Activated naive CD8-positive, alpha-beta T cell (primary cell): ENCODE measurements around the gene LDHB.
"Not testable (repeated sequence)": the region's sequence is repeated elsewhere in the genome, so short reads cannot be mapped to it uniquely, and the experiment has no call there.

Source experiments
- H3K27ac Mint-ChIP-seq: one replicate; pipeline ENCODE4 v1.8.0; 2021; ENCODE audit warnings: mixed read lengths
- H3K27me3 Mint-ChIP-seq: one replicate; pipeline ENCODE4 v1.8.0; 2021; ENCODE audit warnings: mixed read lengths
- H3K36me3 Mint-ChIP-seq: one replicate; pipeline ENCODE4 v1.8.0; 2021; ENCODE audit warnings: mixed read lengths
- H3K4me1 Mint-ChIP-seq: one replicate; pipeline ENCODE4 v1.8.0; 2021; ENCODE audit warnings: low read depth, mixed read lengths
- H3K4me3 Mint-ChIP-seq: one replicate; pipeline ENCODE4 v1.8.0; 2021; ENCODE audit warnings: mild to moderate bottlenecking, mixed read lengths
- H3K9me3 Mint-ChIP-seq: one replicate; pipeline ENCODE4 v1.8.0; 2021; ENCODE audit warnings: low read depth, mixed read lengths

Gene LDHB

GRCh38 chr12:21675096-21675495 is 17.5 kb upstream of the LDHB start:
- Mint-ChIP-seq H3K4me3 (no peak overlapping the region), H3K9me3 (no peaks in the 10 kb centered on the region), H3K27ac (peak overlapping the region; percentile 93), H3K36me3 (no peaks in the 10 kb centered on the region), H3K4me1 (peaks cover 49% of the 10 kb centered on the region), H3K27me3 (no peaks in the 10 kb centered on the region)

GRCh38 chr12:21673830-21674552 is 16.3 kb upstream of the LDHB start:
- peaks cover 38% of the 10 kb centered on the region for H3K4me1 Mint-ChIP-seq
- not testable (repeated sequence) for H3K27me3 Mint-ChIP-seq, H3K27ac Mint-ChIP-seq, H3K4me3 Mint-ChIP-seq, H3K36me3 Mint-ChIP-seq, H3K9me3 Mint-ChIP-seq

DNA sequence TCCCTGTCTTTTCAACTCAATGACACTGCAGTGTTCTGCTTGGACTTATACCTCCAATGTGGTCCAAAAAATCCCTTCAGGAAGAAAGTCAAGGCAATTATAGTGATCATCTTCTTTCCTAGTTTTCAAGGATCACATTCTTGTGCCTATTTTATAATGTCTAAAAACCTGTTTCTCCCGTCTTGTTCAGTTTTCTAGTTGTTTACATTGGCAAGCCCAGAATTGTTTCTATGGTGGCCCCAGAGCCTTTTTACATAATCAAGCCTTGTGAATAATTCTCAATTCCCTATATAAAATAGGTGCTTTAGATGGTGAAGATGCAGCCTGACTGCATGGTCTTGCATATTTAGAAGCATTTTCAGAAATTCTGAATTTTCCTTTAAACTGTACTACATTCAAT is 14.5 kb upstream of the LDHB start:
- H3K36me3 Mint-ChIP-seq = no peaks in the 10 kb centered on the region
- no peaks in the 10 kb centered on the region for H3K9me3 Mint-ChIP-seq
- H3K27ac Mint-ChIP-seq = no peak overlapping the region
- H3K4me3 Mint-ChIP-seq = no peak overlapping the region
- H3K4me1 Mint-ChIP-seq = peaks cover 19% of the 10 kb centered on the region
- no peaks in the 10 kb centered on the region for H3K27me3 Mint-ChIP-seq

GRCh38 chr12:21666722-21667121 is 9.1 kb upstream of the LDHB start:
- H3K36me3 Mint-ChIP-seq = no peaks in the 10 kb centered on the region
- H3K27me3 Mint-ChIP-seq = no peaks in the 10 kb centered on the region
- H3K9me3 Mint-ChIP-seq = no peaks in the 10 kb centered on the region
- H3K27ac Mint-ChIP-seq = no peak overlapping the region
- no peak overlapping the region for H3K4me3 Mint-ChIP-seq
- H3K4me1 Mint-ChIP-seq = no peaks in the 10 kb centered on the region

DNA sequence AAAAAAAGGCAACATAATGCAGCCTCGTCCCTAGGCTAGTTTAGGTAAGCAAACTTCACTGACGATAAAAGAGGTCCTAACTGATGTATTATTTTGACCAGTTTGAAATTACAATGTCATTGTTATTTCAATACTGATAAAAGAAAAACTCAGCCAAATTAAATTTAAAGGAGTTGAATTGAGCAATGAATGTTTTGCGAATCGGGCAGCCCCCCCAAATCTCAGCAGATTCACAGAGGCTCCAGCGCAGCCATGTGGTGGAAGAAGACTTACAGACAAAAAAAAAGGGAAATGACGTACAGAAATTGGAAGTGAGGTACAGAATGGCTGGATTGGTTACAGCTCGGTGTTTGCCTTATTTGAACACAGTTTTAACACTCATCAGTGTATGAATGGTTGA is 8.2 kb upstream of the LDHB start:
- no peaks in the 10 kb centered on the region for H3K27me3 Mint-ChIP-seq
- H3K4me1 Mint-ChIP-seq = no peaks in the 10 kb centered on the region
- H3K4me3 Mint-ChIP-seq = no peak overlapping the region
- H3K27ac Mint-ChIP-seq = no peak overlapping the region
- H3K36me3 Mint-ChIP-seq = no peaks in the 10 kb centered on the region
- H3K9me3 Mint-ChIP-seq = no peaks in the 10 kb centered on the region

DNA sequence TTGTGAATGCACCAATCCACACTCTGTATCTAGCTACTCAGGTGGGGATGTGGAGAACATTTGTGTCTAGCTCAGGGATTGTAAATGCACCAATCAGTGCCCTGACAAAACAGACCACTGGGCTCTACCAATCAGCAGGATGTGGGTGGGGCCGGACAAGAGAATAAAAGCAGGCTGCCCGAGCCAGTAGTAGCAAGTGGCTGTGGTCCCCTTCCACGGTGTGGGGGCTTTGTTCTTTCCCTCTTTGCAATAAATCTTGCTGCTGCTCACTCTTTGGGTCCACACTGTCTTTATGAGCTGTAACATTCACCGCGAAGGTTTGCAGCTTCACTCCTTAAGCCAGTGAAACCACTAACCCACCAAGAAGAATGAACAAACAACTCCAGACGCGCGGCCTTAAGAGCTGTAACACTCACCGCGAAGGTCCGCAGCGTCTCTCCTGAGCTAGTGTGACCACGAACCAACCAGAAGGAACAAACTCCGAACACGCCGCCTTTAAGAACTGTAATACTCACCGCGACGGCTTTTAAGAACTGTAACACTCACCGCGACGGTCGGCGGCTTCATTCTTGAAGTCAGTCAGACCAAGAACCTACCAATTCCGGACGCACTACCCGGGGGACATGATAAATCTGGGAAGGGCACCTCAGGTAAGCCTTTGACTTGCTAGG is 4.6 kb upstream of the LDHB start:
- no peak overlapping the region for H3K4me3 Mint-ChIP-seq
- peaks cover 2% of the 10 kb centered on the region for H3K36me3 Mint-ChIP-seq
- no peaks in the 10 kb centered on the region for H3K27me3 Mint-ChIP-seq
- no peak overlapping the region for H3K27ac Mint-ChIP-seq
- H3K9me3 Mint-ChIP-seq = no peaks in the 10 kb centered on the region
- H3K4me1 Mint-ChIP-seq = peaks cover 17% of the 10 kb centered on the region

GRCh38 chr12:21661396-21662093 is 3.9 kb upstream of the LDHB start:
- not testable (repeated sequence) for H3K27me3 Mint-ChIP-seq, H3K4me3 Mint-ChIP-seq, H3K9me3 Mint-ChIP-seq, H3K27ac Mint-ChIP-seq, H3K36me3 Mint-ChIP-seq
- peaks cover 17% of the 10 kb centered on the region for H3K4me1 Mint-ChIP-seq

- peaks cover 35% of the 10 kb centered on the region for H3K4me1 Mint-ChIP-seq
- no peak overlapping the region for H3K4me3 Mint-ChIP-seq
- no peaks in the 10 kb centered on the region for H3K9me3 Mint-ChIP-seq
- no peak overlapping the region for H3K27ac Mint-ChIP-seq
- H3K27me3 Mint-ChIP-seq = no peaks in the 10 kb centered on the region
- peaks cover 20% of the 10 kb centered on the region for H3K36me3 Mint-ChIP-seq
Measured at GRCh38 chr12:21659383-21659782, 1.7 kb upstream of the LDHB start.

DNA sequence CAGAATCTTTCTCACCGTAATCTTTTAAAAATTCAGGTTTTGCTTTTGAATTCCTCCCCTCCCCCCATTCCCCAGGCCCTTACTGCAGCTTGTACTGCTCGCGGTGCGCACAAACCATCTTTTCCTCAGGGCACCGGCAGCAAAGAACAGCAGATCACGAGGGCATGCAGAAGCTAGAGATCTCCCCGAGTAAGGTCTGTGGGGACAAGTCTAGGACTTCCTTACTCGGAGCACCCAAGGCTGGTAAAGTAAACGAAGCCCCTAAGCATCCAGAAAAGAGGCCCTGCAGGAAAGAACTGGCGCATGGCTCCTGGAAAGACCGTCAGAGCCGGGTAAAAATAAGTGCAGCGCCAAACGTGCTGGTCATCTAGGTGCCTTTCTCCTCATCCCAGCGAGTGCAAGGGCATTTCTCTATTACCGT is 727 bp downstream of the LDHB start:
- H3K36me3 Mint-ChIP-seq = peaks cover 30% of the 10 kb centered on the region
- peak overlapping the region; percentile 100 for H3K27ac Mint-ChIP-seq
- H3K4me3 Mint-ChIP-seq = peak overlapping the region; percentile 100
- peaks cover 57% of the 10 kb centered on the region for H3K4me1 Mint-ChIP-seq
- H3K9me3 Mint-ChIP-seq = no peaks in the 10 kb centered on the region
- no peaks in the 10 kb centered on the region for H3K27me3 Mint-ChIP-seq

GRCh38 chr12:21655591-21655990 is 2.1 kb downstream of the LDHB start:
- H3K27ac Mint-ChIP-seq = peak overlapping the region; percentile 100
- peaks cover 70% of the 10 kb centered on the region for H3K4me1 Mint-ChIP-seq
- H3K9me3 Mint-ChIP-seq = no peaks in the 10 kb centered on the region
- H3K4me3 Mint-ChIP-seq = peak overlapping the region; percentile 100
- H3K27me3 Mint-ChIP-seq = no peaks in the 10 kb centered on the region
- H3K36me3 Mint-ChIP-seq = peaks cover 38% of the 10 kb centered on the region

DNA sequence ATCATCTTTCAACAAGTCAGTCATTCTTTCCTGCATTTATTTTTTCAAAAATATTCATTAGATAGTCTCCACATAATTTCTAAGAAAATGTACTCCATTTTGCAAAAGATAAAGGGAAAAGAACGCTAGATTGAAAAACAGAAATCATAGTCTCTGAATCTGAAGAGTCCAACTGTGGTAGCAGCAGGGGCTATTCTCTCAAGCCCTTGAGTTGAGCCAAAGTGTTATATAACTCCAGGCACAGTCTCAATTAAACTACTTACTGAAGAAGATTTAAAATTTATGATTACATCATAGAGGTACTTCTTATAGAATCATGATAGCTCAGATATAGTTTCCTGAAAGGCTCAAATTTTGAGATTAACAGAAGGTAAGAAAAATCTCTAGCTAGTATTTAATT is 5.8 kb downstream of the LDHB start:
- Mint-ChIP-seq H3K27ac (peak overlapping the region; percentile 66), H3K4me1 (peaks cover 89% of the 10 kb centered on the region), H3K36me3 (peaks cover 48% of the 10 kb centered on the region), H3K9me3 (no peaks in the 10 kb centered on the region), H3K4me3 (peak overlapping the region; percentile 41), H3K27me3 (no peaks in the 10 kb centered on the region)

- H3K27me3 Mint-ChIP-seq = no peaks in the 10 kb centered on the region
- H3K36me3 Mint-ChIP-seq = peaks cover 45% of the 10 kb centered on the region
- peak overlapping the region; percentile 41 for H3K4me3 Mint-ChIP-seq
- H3K27ac Mint-ChIP-seq = peak overlapping the region; percentile 69
- H3K4me1 Mint-ChIP-seq = peaks cover 92% of the 10 kb centered on the region
- H3K9me3 Mint-ChIP-seq = no peaks in the 10 kb centered on the region
Measured at GRCh38 chr12:21650997-21651396, 6.6 kb downstream of the LDHB start.

- peaks cover 38% of the 10 kb centered on the region for H3K36me3 Mint-ChIP-seq
- H3K4me3 Mint-ChIP-seq = no peak overlapping the region
- peaks cover 93% of the 10 kb centered on the region for H3K4me1 Mint-ChIP-seq
- no peaks in the 10 kb centered on the region for H3K9me3 Mint-ChIP-seq
- no peaks in the 10 kb centered on the region for H3K27me3 Mint-ChIP-seq
- peak overlapping the region; percentile 64 for H3K27ac Mint-ChIP-seq
Measured at GRCh38 chr12:21649034-21649433, 8.6 kb downstream of the LDHB start.

DNA sequence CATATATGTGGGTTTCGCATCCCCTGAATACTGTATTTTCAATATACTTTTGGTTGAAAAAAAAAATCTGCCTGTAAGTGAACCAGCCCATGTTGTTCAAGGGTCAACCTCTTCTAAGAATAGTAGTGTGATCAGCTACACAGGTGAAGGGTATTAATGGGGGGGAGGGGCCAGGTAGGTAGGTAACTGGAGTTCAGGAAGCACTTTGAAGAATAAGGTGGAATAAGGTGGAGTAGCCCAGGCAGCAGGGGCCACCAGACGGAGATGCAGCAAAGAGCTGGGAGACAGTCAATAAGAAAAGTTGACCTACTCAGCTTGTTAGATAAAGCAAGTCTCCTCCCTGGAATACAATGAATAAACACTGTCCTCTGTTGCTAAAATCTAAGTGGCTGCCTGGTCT is 9.3 kb downstream of the LDHB start:
- peak overlapping the region; percentile 61 for H3K27ac Mint-ChIP-seq
- no peaks in the 10 kb centered on the region for H3K9me3 Mint-ChIP-seq
- no peaks in the 10 kb centered on the region for H3K27me3 Mint-ChIP-seq
- H3K4me3 Mint-ChIP-seq = no peak overlapping the region
- peaks cover 94% of the 10 kb centered on the region for H3K4me1 Mint-ChIP-seq
- peaks cover 41% of the 10 kb centered on the region for H3K36me3 Mint-ChIP-seq

GRCh38 chr12:21647179-21647578 is 10.5 kb downstream of the LDHB start:
- Mint-ChIP-seq H3K27ac (peak overlapping the region; percentile 72), H3K4me1 (peaks cover 94% of the 10 kb centered on the region), H3K9me3 (no peaks in the 10 kb centered on the region), H3K27me3 (no peaks in the 10 kb centered on the region), H3K4me3 (peak overlapping the region; percentile 59), H3K36me3 (peaks cover 40% of the 10 kb centered on the region)
